NT2/D1 (cell line): Measurements from ENCODE around the gene HEMK1.

ENCODE experiments used
- YY1 ChIP-seq: IDR thresholded peaks from 2 replicates; pipeline ENCODE4 v1.6.1; 2011; ENCODE audit not compliant: insufficient read length, insufficient read depth
- ZNF274 ChIP-seq: IDR thresholded peaks from 2 replicates; pipeline ENCODE4 v1.6.1; 2011; ENCODE audit warnings: mild to moderate bottlenecking, low read depth, low read length

DNA sequence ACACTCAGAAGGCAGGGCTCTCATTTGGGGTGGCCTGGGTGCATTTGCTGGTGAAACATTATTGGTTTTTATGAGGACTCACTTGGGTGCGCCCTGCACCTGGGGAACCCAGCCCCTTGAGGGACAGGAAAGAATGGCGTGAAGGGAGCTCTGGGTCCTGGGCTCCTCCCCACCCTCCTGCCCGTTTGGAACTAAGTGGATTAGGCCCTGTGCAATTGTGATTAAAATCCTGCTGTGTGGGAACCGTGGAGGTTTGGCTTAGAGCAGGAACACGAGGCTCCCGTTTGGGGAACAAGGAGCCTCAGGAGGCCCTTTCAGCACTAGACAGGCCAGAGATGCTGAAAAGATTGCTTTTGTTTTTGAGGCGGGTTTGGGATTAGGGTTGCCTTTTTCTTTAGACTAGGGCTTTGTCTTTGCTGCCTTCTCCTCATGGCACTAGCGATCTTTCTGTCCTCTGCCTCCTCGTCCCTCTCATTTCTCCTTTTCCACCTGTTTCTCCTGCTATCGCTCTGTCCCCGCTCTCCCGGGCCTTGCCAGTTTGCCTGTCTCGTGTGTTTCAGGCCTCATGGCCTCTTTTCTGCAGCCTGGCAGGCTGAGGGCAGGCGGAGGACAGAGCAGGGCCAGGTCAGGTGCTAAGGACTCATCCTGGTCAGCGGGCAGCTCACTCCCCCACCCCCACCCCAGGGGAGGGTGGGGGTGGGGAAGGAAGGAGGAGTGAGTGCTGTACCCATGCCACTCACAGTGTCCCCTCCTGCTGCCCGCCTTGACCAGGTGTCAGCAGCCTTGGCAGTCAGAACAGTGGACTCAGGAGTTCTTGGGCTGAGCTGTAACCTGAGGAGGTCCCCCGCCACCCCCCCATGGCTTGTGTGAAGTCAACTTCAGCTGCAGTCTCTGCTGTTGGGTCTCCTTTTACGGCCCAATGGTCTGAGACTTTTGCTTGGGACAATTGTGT lies 56.2 kb downstream of the HEMK1 start:
- TF ChIP-seq YY1, result no peak
- no peak for TF ChIP-seq ZNF274
